Right lobe of liver (tissue), 4 donors: ENCODE results near the gene BMP5.

Experiments
- POLR2A ChIP-seq: fragments of 450-650 bp; IDR thresholded peaks from one replicate; pipeline ENCODE4 v1.6.1; 2017; ENCODE audit warnings: antibody characterized with exemption, mild to moderate bottlenecking
- TF ChIP-seq, protein P1 (sequence below), 4 donors: fragments of 200-600 bp in 3 of 4; fragments of 450-650 bp in 1 of 4; IDR thresholded peaks; one replicate each; pipeline versions ENCODE4 v1.5.1 to v1.8.0; 2016 to 2022; ENCODE audit warnings: antibody characterized with exemption in 4 of 4, mild to moderate bottlenecking in 2 of 4
- donor health status: DM: no; HTN: no; CAD: no.
- donor health status: DM: no; HTN: no; CAD: no.
- donor health status: DM: no; HTN: yes; CAD: no.

DNA sequence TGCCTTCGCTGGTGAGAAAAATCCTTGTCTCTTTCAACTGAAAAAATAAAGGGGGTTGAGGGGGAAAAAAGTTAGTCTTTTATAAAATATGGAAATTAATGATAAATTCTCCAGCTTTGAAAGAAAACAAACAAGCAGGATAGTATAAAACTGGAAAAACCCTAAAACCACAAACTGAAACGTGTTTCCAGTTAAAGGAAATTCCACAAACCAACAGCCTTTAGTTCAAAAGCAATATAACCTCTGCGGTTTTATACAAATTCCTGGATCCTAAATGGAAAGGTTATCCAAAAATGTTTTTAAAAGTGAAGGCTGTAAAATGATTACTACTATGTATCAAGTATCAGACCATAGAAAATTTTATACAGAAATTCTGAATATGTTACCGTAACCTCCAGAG is 55.6 kb downstream of the BMP5 start:
- TF ChIP-seq, protein P1, sequence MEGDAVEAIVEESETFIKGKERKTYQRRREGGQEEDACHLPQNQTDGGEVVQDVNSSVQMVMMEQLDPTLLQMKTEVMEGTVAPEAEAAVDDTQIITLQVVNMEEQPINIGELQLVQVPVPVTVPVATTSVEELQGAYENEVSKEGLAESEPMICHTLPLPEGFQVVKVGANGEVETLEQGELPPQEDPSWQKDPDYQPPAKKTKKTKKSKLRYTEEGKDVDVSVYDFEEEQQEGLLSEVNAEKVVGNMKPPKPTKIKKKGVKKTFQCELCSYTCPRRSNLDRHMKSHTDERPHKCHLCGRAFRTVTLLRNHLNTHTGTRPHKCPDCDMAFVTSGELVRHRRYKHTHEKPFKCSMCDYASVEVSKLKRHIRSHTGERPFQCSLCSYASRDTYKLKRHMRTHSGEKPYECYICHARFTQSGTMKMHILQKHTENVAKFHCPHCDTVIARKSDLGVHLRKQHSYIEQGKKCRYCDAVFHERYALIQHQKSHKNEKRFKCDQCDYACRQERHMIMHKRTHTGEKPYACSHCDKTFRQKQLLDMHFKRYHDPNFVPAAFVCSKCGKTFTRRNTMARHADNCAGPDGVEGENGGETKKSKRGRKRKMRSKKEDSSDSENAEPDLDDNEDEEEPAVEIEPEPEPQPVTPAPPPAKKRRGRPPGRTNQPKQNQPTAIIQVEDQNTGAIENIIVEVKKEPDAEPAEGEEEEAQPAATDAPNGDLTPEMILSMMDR (IDR thresholded peaks at IDR 0.05), result no peak
- TF ChIP-seq POLR2A, result no peak
